Measurements from ENCODE around the gene SPG7. TPM values are rescaled to one million over a fixed set of nuclear protein-coding genes. Genes with fewer than 3 reads are reported as not detected.

The SPG7 gene
- total RNA-seq, 1 experiment from 2014 or later, result 119 TPM

GRCh38 chr16:89473136-89473712 lies 35.0 kb upstream of the SPG7 start:
- TF ChIP-seq CTCF (conservative IDR thresholded peaks at IDR 0.05), result no peak
- H3K27me3 Mint-ChIP-seq (ENCODE audit: low read depth), result no peaks in the 10 kb centered on the region; the same call in 1 of the 2 replicates
- Histone ChIP-seq H4K8ac (replicated peaks; ENCODE audit: insufficient read length, low read depth, low read length) (no peak overlapping the region), H3K56ac (ENCODE audit: insufficient read length, low read depth, low read length) (no peak overlapping the region), H2AK5ac (ENCODE audit: insufficient read length, low read length) (no peak overlapping the region), H3K4ac (ENCODE audit: low read depth, low read length) (no peak overlapping the region), H3K9ac (ENCODE audit: extremely low read depth, insufficient read length, low read length) (no peak overlapping the region), H2BK15ac (ENCODE audit: low read depth, low read length) (no peak overlapping the region), H2AFZ (ENCODE audit: low read length) (no peak overlapping the region), H3K14ac (ENCODE audit: insufficient read depth, low read length) (no peak overlapping the region), H3K27me3 (ENCODE audit: insufficient read depth, low read length) (no peaks in the 10 kb centered on the region), H3K18ac (ENCODE audit: insufficient read length, low read depth, low read length) (no peak overlapping the region), H2BK120ac (ENCODE audit: low read depth, low read length, poor library complexity, severe bottlenecking) (no peak overlapping the region), H4K5ac (ENCODE audit: insufficient read length, low read depth, low read length) (no peak overlapping the region), H2BK5ac (ENCODE audit: insufficient read length, low read length) (no peak overlapping the region), H2BK20ac (ENCODE audit: low read depth, low read length, poor library complexity, severe bottlenecking) (no peak overlapping the region), H4K91ac (ENCODE audit: insufficient read length, low read depth, low read length) (no peak overlapping the region), H4K20me1 (ENCODE audit: control insufficient read depth, insufficient read depth, insufficient read length) (no peaks in the 10 kb centered on the region), H3K4me1 (ENCODE audit: insufficient read depth, low read length) (peaks cover 2% of the 10 kb centered on the region; the same call in 1 of the 2 replicates), H2BK12ac (ENCODE audit: insufficient read length, low read depth, low read length) (no peak overlapping the region), H3T11ph (ENCODE audit: low read length) (no peak overlapping the region), H3K79me2 (ENCODE audit: insufficient read depth, low read length) (peaks cover 88% of the 10 kb centered on the region), H3K27ac (ENCODE audit: insufficient read length, low read depth, low read length) (no peak overlapping the region), H3K4me2 (ENCODE audit: insufficient read depth, insufficient read length, low read length) (no peak overlapping the region), H3K79me1 (ENCODE audit: insufficient read depth, low read depth, low read length, poor library complexity, severe bottlenecking) (peaks cover 6% of the 10 kb centered on the region), H3K23ac (ENCODE audit: insufficient read length, low read depth, low read length) (no peak overlapping the region), H3K23me2 (ENCODE audit: insufficient read length, low read depth, low read length, poor library complexity, severe bottlenecking) (no peaks in the 10 kb centered on the region), H3K9me3 (ENCODE audit: control insufficient read depth, low read depth, low read length) (no peaks in the 10 kb centered on the region)
- H3K27ac Mint-ChIP-seq, result peak overlapping the region in 2 of 3 experiments; percentile 11 to 44; a peak in 1 of 7 replicates
- DNase-seq, result no peak
- WGBS (ENCODE audit: extremely low coverage, insufficient read length, low lambda C conversion rate), result no CpG with 5 or more reads among the region's 7 CpGs
- H3K4me1 Mint-ChIP-seq, result peaks cover 43 to 50% of the 10 kb centered on the region in 2 experiments
- H3K36me3 Mint-ChIP-seq (ENCODE audit: insufficient read depth in 1 of 3, low read depth in 3 of 3), result peaks cover 4 to 9% (median 8%) of the 10 kb centered on the region in 3 experiments; a peak in 6 of 7 replicates
- no peaks in the 10 kb centered on the region for H3K9me3 Mint-ChIP-seq
- no peak overlapping the region for H3K4me3 Mint-ChIP-seq
